GM19240 (cell line): Measurements from ENCODE around the gene LYPD6.
"Not testable (repeated sequence)": the region's sequence is repeated elsewhere in the genome, so short reads cannot be mapped to it uniquely, and the experiment has no call there.

Experiments used
- DNase-seq: peaks from one replicate; pipeline ENCODE4 v3.0.0; 2011; ENCODE audit warnings: low spot score; ENCODE audit not compliant: insufficient read length

The LYPD6 gene

DNA sequence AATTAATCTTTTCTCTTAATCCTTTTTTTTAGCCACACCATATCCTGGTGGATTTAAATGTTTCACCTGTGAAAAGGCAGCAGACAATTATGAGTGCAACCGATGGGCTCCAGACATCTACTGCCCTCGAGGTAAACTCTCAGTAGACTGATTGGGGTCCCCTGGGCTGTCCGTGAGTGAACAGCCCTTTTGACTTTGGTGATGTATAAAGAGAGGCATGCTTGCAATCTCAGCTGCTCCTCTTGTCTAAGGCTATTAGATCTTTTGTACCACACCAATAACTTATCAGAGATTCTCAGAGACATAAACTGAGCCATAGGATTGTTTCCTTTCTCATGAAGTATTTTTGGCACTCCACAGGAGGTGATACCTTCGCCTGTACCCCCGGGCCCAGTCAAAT lies 118.6 kb downstream of the LYPD6 start:
- DNase-seq, result no peak

GRCh38 chr2:149451417-149452165 lies 121.2 kb downstream of the LYPD6 start:
- DNase-seq, result no peak

DNA sequence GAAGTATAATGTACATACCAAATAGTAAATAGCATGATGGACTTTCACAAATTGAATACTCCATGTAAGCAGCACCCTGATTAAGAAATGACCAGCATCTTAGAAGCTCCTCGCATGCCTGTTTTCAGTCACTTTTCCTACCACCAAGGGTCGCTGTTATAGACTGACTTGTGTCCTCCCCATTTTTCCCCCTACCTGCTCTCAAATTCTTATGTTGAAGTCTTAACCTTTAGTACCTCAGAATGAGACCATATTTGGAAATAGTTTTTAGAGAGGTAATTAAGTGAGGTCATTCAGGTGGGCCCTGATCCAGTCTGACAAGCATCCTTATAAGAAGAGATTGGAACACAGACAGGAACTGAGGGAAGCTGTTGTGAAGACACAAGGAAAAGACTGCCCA lies 125.9 kb downstream of the LYPD6 start:
- DNase-seq, result no peak

DNA sequence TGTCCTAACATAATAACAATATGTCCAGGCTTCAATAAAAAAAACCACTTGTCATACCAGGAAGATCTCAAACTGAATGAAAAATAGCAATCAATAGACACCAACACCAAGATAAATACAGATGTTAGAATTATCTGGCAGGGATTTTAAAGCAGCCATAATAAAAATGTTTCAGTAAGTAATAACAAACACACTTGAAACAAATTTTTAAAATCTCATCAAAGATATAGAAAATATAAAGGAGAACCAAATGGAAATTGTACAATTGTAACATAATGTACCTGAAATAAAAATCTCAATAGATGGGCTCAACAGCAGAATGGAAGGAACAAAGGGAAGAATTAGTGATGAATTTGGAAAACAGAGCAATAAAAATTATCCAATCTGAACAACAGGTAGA lies 128.1 kb downstream of the LYPD6 start:
- no peak for DNase-seq

DNA sequence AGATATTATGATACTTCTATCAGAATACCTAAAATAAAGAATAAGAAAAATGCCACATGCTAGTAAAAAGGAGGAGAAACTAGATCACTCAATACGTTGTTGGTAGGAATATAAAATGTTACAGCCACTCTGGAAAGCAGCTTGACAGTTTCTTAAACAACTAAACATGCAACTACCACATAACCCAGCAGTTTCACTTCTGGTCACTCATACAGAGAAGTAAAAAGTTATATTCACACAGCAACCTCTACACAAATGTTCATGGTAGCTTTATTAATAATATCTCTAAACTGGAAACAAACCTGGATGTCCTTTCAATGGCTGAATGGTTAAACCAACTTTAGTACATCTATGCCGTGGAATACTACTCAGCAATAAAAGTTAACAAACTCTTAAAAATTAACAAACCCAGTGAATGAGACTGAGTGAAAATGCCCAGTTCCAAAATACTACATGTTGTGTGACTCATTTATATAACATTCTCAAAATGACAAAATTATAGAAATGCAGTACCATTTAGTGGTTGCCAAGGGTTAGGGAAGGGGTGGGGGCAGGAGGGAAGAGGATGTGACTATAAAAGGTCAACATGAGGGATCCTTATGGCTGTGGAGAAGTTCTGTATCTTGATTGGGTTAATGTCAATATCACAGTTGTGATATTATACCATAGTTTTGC lies 133.1 kb downstream of the LYPD6 start:
- no peak for DNase-seq

DNA sequence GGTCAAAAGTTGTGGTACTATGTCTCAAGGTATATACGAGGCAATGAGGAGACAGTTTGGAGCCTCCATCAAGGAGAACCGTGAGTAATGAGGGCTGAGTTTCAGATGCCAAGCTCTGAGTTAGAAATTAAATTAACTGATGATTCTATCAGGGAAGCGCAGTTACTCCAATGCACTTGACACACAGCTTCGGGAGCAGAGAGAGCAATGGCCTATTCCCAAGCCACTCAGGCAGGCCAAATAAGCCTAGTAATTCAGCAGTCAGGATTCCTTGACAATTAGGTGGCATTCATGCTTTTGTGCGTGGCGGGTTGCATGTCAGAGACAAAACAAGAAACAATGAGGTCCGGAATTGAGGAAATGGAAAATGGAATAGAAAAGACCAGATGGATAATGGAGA lies 134.0 kb downstream of the LYPD6 start:
- DNase-seq, result no peak

- DNase-seq, result no peak
Observed at GRCh38 chr2:149465873-149466272, 135.5 kb downstream of the LYPD6 start.

GRCh38 chr2:149466635-149467034 lies 136.2 kb downstream of the LYPD6 start:
- DNase-seq, result no peak

GRCh38 chr2:149467436-149467835 lies 137.0 kb downstream of the LYPD6 start:
- DNase-seq, result no peak

DNA sequence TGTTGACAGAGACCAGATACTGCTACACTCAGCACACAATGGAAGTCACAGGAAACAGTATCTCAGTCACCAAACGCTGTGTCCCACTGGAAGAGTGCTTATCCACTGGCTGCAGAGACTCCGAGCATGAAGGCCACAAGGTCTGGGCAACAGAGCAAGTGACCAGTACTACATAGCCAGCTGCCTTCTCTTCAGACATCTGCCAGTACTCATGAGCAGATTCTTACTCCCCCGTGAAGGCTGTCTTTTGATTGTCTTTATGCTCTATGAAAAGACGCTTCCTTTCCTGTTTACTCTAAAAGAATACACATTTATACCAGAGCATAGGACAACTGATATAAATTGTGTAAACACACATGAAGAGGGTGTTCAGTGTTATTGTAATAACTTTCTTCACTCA lies 138.2 kb downstream of the LYPD6 start:
- DNase-seq, result no peak

DNA sequence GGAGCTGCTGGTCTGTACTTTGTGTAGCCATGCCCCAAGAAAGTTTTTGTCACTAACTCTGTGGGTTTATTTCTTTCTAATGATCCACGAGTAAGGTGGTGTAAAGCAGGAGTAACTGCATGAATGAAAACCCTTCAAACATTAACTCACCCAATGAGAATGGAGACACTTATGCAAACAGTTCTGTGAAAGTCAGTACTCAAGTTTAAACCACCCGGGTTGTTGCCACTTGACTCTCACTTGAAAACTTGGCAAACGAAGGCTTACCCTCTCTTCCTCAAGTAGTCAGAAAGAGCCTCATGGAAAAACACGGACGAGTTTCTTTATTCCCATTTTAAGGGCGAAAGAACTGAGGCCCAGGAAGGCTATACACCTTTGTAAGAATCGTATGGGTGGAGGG lies 139.7 kb downstream of the LYPD6 start:
- DNase-seq, result no peak

DNA sequence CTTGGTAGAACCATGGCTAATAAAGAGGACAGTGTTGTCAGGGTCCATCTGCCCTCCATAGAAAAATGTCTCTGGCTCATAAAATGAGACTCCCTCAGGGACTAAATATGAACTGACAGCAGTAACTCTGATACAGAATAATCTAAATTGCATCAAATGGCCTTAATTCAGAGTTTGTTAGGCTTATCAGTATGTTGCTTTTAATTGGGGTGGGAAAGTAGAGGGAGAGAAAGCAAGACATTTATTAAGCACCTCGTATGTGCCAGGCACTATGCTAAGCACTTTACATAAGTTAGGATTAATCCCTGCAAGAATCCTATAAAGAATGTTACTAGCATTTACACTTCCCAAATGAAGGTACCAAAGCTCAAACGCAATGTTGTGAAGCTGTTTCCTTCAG lies 142.0 kb downstream of the LYPD6 start:
- no peak for DNase-seq

DNA sequence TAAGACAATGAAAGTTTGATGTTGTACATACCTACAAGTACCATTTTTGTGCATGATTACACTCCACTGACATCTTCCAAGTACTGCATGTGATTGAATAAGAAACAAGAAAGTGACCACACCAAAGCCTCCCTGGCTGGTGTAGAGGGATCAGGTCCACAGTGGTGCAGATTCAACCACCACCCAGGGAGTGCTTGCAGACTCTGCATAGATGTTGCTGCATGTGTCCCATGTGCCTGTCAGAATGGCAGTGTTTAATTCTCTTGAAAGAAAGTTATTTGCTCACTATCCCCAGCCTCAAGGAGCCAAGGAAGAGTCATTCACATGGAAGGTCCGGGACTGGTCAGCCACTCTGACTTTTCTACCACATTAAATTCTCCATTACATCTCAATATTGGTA lies 142.7 kb downstream of the LYPD6 start:
- DNase-seq, result no peak

DNA sequence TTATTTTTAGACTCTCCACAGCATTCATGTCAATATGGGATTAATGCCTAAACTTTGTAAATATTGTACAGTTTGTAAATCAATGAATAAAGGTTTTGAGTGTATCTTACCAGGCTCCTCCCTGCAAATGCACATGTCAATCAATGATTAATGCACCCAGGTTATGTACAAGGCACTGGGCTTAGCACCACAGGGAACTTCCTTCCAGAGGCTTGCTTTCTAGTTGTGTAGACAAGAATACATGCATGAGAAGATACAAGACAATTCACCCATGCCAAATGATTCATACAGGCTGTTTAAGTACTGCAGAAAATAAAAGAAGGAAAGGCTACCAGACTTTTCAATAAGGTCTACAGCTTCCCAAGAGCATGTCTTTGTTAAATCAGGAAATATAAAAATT lies 143.1 kb downstream of the LYPD6 start:
- no peak for DNase-seq

DNA sequence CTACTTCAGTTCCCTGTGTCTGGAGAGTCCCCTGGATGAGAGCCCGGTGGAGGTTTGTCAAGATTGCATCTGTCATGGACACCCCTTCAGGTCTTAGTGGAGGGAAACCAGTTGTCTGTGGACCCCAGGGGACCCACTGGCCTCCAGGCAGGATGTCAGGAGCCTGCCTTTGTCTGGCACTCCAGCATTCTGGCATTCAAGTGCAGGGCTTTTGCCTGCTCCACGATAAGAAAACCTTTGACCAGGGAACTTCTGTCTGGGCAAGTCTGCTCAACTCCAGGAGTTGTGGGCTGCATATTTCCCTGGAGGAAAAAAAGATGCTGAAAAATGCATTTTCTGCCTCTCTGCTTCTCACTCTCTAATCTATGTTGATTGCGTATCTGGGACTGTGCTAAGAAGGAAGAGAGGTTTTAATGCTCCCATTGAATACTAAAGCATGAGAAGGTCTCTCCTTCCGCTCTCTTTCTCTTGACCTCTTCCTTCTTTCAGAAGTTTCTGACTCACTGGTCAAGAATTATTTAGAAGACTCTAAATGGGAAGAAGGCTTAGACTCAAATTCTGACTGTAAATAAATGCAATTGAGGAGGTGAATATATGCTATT lies 152.7 kb downstream of the LYPD6 start:
- no peak for DNase-seq

DNA sequence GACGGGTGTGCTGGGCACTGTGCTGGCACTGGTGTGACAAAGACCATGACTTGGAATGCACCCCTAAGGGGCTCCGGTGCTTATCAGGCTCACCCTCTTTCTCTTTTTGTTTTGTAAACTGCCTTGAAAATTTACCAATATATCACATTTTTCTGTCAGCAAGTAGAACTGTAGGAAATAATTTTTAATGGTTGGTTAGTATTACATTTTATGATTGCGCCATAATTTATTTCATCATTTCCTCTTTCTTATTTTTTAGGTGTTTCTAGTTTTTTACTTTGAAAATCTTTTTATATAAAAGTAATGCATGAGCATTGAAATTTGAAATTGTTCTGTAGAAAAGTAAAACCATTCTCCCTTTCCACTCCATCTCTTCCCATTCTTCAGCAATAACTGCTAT lies 156.3 kb downstream of the LYPD6 start:
- no peak for DNase-seq

GRCh38 chr2:149487189-149487588 lies 156.8 kb downstream of the LYPD6 start:
- DNase-seq, result no peak

DNA sequence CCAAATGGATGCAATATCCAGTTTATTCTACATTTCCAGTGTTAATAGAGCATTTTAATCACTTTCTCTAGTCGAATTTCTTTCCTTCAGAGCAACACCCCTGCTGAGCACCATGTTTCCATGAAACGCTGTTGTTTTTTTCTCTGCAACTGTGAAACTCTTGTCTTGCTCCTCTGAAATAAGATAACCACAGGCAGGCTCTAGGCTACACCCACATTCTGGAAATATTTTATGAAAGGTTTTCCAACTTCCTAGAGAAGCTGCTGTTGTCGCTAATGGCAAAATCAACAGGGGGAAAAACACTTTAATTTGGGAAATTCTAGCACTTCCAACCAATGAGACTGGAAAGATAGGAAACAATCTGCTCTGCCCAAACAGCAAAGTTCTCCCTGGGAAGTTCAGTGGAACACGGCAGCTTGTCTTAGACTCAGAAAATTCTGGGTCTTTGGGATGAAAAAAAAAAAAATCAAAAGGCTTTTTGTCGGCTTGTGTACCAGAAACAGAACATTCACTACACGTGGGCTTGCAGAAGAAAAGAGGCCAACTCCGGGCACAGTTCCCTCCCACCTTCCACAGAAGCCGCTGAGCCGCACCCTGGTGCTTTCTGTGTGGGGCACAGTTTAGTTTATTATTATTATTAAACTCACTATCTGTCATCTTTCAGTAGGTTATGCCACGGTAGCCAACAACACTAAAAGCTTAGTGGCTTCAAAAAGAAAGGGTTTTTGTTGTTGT lies 158.5 kb downstream of the LYPD6 start:
- no peak for DNase-seq

DNA sequence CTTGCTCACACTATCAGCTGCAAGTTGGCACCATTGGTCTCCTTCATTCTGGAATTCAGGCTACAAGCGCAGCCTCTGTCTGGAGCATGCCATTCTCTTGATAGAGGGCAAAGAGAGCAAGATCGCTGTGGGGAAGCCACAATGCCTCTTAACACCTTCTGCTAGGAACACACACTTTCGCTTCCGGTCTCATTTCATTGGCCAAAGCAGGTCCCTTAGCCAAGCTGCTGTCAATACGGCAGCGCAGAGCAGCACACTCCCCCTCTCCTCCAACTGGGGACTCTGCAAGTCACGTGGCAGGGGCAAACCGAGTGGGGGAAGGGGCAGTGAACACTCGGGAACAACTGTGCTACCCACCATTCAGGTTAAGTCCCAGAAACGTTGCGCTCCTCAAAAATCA lies 159.1 kb downstream of the LYPD6 start:
- no peak for DNase-seq

DNA sequence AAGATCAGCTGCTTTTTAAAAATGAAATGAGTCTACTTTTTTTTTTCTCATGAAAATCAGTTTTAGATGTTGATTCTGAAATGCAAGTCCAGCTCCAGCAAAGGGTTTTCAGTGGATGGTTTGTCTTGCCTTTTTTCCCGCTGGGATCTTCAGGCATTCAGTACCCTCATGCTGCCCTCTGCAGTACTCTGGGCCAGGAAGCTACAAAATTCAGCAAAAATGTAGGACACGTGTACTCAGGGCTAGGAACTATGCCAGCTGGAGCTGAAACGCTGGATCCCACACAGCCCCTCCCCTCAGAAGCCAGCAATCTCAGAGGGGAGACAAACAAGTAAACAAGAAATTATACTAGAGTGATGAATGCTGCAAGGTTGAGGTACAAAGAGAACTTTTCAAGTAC lies 159.9 kb downstream of the LYPD6 start:
- DNase-seq, result no peak

- no peak for DNase-seq
Observed at GRCh38 chr2:149492923-149493322, 162.5 kb downstream of the LYPD6 start.

GRCh38 chr2:149499204-149499603 lies 168.8 kb downstream of the LYPD6 start:
- not testable (repeated sequence) for DNase-seq
